Spinal cord (tissue), 10 donors: ENCODE measurements around the gene DPH1. TPM values are rescaled to one million over a fixed set of nuclear protein-coding genes. Genes with fewer than 3 reads are reported as not detected.

Experiments used
- DNase-seq, 6 donors: peaks; one replicate each; pipeline versions ENCODE4 v3.0.0 to v3.0.0-alpha.2; 2013 to 2015; ENCODE audit warnings: low spot score in 6 of 6, low read depth in 4 of 6
- H3K27ac ChIP-seq: one replicate; pipeline ENCODE4 v1.5.1; 2013; ENCODE audit warnings: low read depth, low read length, control low read depth
- H3K27me3 ChIP-seq: one replicate; pipeline ENCODE4 v1.6.1; 2013; ENCODE audit warnings: low read length; ENCODE audit not compliant: control insufficient read depth, insufficient read depth
- H3K36me3 ChIP-seq: one replicate; pipeline ENCODE4 v1.6.1; 2013; ENCODE audit warnings: low read length; ENCODE audit not compliant: control insufficient read depth, insufficient read depth
- H3K4me1 ChIP-seq: one replicate; pipeline ENCODE4 v1.6.1; 2013; ENCODE audit warnings: low read length; ENCODE audit not compliant: control insufficient read depth, insufficient read depth
- H3K4me3 ChIP-seq: one replicate; pipeline ENCODE4 v1.5.1; 2013; ENCODE audit warnings: low read depth, low read length, control low read depth
- H3K9me3 ChIP-seq: one replicate; pipeline ENCODE4 v1.6.1; 2013; ENCODE audit warnings: low read length; ENCODE audit not compliant: control insufficient read depth, insufficient read depth
- WGBS: methylation state at CpG from one replicate; pipeline ENCODE4 v1.1.5; 2013; ENCODE audit warnings: missing lambda C conversion rate; ENCODE audit not compliant: insufficient coverage; 5-methylcytosine and 5-hydroxymethylcytosine counted together
- polyA plus RNA-seq, 2 donors: library from polyadenylated mRNA; unstranded; fragments of 120-200 nt; gene quantifications; one replicate each; pipeline ENCODE4 v1.2.1, GENCODE V29; 2013; ENCODE audit not compliant: insufficient read length in 2 of 2
- total RNA-seq, 2 donors: library from RNA; depleted of rRNA in 1 of 2; stranded (reverse); fragments of 120-200 nt in 1 of 2; fragments of >200 nt in 1 of 2; gene quantifications; one replicate each; pipeline versions ENCODE4 v1.2.3 to v1.2.4, GENCODE V29; 2013 to 2014
- donor health status: healthy.

DPH1 gene
- total and polyA plus RNA-seq, 4 donors: 21.5 to 83.7 (median 46.5) TPM

DNA sequence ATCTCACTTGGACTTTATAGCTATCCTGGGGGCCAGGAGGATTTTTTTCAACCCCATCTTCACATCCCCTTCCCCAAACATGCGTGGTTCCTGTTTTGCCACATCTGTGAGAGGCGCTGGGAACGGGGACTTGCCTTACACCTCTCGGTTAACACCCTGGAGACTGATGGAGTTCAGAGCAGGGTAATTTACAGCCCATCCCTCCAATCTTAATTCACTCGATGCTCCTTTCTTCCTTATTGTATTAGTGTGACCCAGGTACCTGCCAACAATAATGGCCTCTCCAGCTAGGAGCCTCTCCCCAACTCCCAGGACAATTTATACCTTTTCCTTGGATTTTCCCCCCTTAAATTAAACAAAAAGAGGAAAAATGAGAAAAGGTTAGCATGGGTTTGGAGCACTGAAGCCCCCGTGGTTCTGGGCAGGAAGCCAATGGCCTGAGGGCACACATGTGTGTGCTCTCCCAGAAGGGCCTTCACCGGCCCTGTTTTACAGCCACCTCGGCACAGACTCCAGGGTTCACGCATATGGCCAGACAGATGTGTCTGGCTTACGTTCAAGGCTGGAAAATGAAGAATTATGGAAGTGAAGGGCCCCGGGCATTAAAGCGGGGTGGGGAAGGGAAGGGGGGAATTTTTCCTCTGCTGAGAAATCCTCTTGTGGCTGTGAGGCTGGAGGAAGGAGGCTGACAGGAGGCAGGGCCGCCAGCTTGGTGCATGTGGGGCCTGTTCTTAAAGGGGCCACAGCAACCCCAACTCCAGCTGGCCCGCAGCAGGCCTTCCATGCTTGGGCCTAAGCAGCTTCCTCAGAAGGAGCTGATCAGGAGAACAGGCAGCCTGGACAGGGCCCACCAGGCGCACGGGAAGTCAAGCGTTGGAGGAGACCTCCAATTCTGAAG is 46.4 kb downstream of the DPH1 start:
- Histone ChIP-seq H3K36me3 (peaks cover 54% of the 10 kb centered on the region), H3K4me3 (no peak overlapping the region), H3K27ac (peak overlapping the region; percentile 72), H3K4me1 (peaks cover 31% of the 10 kb centered on the region), H3K27me3 (no peaks in the 10 kb centered on the region), H3K9me3 (no peaks in the 10 kb centered on the region)
- 54% methylated on average over 13 of the region's 17 CpGs for WGBS
- DNase-seq: peak in 2 of 6 donors; percentile 47 to 80

DNA sequence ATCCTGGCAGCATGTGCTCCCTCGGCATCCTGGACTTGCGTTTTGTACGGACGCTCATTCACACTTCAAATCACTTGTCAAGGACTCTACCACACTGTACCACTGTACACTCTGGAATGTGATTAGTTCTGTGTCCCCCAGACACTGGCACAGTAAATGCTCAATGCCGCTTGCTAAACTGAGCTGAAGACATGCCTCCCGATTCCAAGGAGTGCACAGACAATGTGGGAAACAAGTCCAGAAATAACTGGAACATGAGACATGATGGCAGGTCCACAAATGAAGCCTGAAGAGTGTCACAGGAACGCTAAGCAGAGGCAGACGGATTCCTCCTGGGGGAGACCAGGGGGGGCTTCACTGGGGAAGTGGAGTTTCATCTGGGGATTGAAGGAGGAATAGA is 47.1 kb downstream of the DPH1 start:
- Histone ChIP-seq H3K36me3 (peaks cover 53% of the 10 kb centered on the region), H3K4me1 (peaks cover 26% of the 10 kb centered on the region), H3K27ac (peak overlapping the region; percentile 72), H3K4me3 (no peak overlapping the region), H3K27me3 (no peaks in the 10 kb centered on the region), H3K9me3 (no peaks in the 10 kb centered on the region)
- WGBS: 76% methylated on average over 8 of the region's 8 CpGs
- peak in 1 of 6 donors; percentile 8 for DNase-seq

DNA sequence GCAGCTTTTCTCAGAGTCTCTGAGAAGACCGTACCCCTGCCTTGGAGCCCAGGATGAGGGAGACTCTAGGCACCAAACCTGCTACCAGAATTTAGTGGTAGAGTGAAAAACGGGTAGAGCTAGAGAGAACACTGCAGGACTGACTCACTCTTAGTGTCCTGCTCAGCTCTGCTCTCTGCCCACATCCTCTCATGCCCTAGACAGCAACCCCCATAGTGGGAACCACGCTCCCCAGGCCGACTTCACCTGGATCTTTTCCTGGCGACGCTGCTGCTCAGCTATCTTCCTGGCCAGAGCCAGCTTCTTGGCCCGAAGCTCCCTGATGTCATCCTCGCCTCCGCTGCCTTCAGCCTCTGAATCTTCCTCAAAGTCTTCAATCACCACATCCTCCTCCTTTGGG is 51.6 kb downstream of the DPH1 start:
- no peak for DNase-seq
- Histone ChIP-seq H3K9me3 (no peaks in the 10 kb centered on the region), H3K4me1 (peaks cover 38% of the 10 kb centered on the region), H3K27me3 (no peaks in the 10 kb centered on the region), H3K4me3 (no peak overlapping the region), H3K36me3 (peaks cover 56% of the 10 kb centered on the region), H3K27ac (no peak overlapping the region)
- WGBS: 86% methylated on average over 7 of the region's 9 CpGs

GRCh38 chr17:2082003-2082781 is 52.2 kb downstream of the DPH1 start:
- WGBS: 80% methylated on average over 9 of the region's 9 CpGs
- Histone ChIP-seq H3K36me3 (peaks cover 52% of the 10 kb centered on the region), H3K4me1 (peaks cover 38% of the 10 kb centered on the region), H3K9me3 (no peaks in the 10 kb centered on the region), H3K27ac (peak overlapping the region; percentile 8), H3K4me3 (no peak overlapping the region), H3K27me3 (no peaks in the 10 kb centered on the region)
- no peak for DNase-seq

DNA sequence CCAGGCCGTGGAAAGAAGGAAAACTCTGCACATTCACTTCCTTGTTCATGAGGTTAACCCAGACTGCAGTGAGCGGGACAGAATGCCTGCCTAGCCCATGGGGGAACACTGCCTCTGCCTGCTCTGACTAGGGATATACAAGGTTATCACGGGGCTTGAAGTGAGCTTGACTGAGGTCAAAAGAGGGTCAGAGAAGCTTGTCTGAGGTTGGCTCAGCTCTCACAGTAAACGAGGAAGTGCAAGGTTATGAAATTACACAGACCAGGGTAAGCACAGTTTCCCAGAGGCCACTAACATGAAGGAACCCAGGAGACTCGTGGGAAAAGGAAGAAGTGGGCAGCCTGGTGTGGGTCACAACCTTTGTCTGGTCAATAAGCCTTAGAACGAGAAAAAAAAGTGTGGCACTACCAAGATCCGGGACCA is 53.7 kb downstream of the DPH1 start:
- H3K27me3 ChIP-seq: no peaks in the 10 kb centered on the region
- no peaks in the 10 kb centered on the region for H3K9me3 ChIP-seq
- H3K27ac ChIP-seq: peak overlapping the region; percentile 94
- peaks cover 48% of the 10 kb centered on the region for H3K4me1 ChIP-seq
- peaks cover 47% of the 10 kb centered on the region for H3K36me3 ChIP-seq
- H3K4me3 ChIP-seq: no peak overlapping the region
- peak in 1 of 6 donors; percentile 19 for DNase-seq
- 75% methylated on average over 7 of the region's 7 CpGs for WGBS

GRCh38 chr17:2084036-2084765 is 54.2 kb downstream of the DPH1 start:
- 71% methylated on average over 6 of the region's 8 CpGs for WGBS
- peaks cover 54% of the 10 kb centered on the region for H3K4me1 ChIP-seq
- H3K27me3 ChIP-seq: no peaks in the 10 kb centered on the region
- no peak overlapping the region for H3K4me3 ChIP-seq
- no peaks in the 10 kb centered on the region for H3K9me3 ChIP-seq
- DNase-seq: peak in 1 of 6 donors; percentile 63
- peak overlapping the region; percentile 94 for H3K27ac ChIP-seq
- peaks cover 44% of the 10 kb centered on the region for H3K36me3 ChIP-seq

DNA sequence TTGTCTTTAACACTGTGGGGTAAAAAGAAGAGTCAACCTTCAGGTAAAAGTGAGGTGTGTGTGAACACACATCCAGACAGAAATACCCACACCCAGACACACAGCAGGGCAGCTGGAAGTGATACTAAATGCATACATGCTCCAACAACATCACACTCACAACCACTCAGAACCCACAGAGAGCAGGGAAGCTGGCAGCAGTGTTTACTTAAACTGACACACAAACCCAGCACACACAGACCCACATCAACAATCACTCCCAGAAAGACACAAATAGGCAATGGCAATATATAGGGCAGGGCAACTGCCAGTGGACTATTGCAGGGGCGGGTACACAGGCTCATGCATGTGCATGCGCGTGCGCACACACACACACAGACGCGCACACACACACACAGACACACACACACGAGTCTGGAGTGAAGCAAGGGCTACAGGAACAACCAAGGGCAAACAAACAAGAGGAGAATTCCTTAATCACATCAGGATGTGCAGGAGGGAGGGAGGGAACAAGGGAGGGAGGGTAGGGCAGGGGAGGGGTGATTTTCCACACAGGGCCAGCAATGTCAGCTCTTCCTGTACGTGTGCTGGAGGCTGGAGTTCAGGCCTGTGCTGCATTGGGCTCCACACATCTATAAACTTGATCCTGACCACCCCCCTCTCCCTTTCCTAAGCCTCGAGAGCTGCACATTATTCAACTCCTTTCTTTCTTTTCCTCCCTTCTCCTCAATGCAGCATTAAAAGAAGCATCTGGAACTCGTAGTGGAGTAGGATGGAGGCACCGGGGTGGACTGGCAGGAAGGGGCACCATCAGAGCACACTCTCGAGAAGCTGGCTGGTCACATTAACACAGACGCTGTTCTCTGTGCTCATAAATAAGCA is 55.1 kb downstream of the DPH1 start:
- peak overlapping the region; percentile 94 for H3K27ac ChIP-seq
- peaks cover 59% of the 10 kb centered on the region for H3K4me1 ChIP-seq
- peak in 1 of 6 donors; percentile 77 for DNase-seq
- no peaks in the 10 kb centered on the region for H3K9me3 ChIP-seq
- 34% methylated on average over 5 of the region's 13 CpGs for WGBS
- H3K4me3 ChIP-seq: no peak overlapping the region
- peaks cover 39% of the 10 kb centered on the region for H3K36me3 ChIP-seq
- H3K27me3 ChIP-seq: no peaks in the 10 kb centered on the region

- H3K9me3 ChIP-seq: no peaks in the 10 kb centered on the region
- no peaks in the 10 kb centered on the region for H3K27me3 ChIP-seq
- 42% methylated on average over 5 of the region's 5 CpGs for WGBS
- no peak overlapping the region for H3K4me3 ChIP-seq
- H3K4me1 ChIP-seq: peaks cover 65% of the 10 kb centered on the region
- H3K36me3 ChIP-seq: peaks cover 35% of the 10 kb centered on the region
- peak overlapping the region; percentile 94 for H3K27ac ChIP-seq
- peak in 1 of 6 donors; percentile 85 for DNase-seq
Observed at GRCh38 chr17:2085648-2085949, 55.6 kb downstream of the DPH1 start.

- WGBS: 88% methylated on average over 2 of the region's 3 CpGs
- peak overlapping the region; percentile 94 for H3K27ac ChIP-seq
- H3K36me3 ChIP-seq: peaks cover 28% of the 10 kb centered on the region
- no peak for DNase-seq
- H3K27me3 ChIP-seq: no peaks in the 10 kb centered on the region
- no peaks in the 10 kb centered on the region for H3K9me3 ChIP-seq
- H3K4me3 ChIP-seq: no peak overlapping the region
- H3K4me1 ChIP-seq: peaks cover 69% of the 10 kb centered on the region
Observed at GRCh38 chr17:2086306-2086705, 56.4 kb downstream of the DPH1 start.
